ENCODE results near the gene SCAI. TPM values are rescaled to one million over a fixed set of nuclear protein-coding genes. Genes with fewer than 3 reads are reported as not detected.

Gene SCAI
- total RNA-seq, 1 experiment from 2014 or later: 15.5 TPM

- Mint-ChIP-seq H3K27me3 (ENCODE audit: low read depth) (no peaks in the 10 kb centered on the region), H3K36me3 (ENCODE audit: insufficient read depth in 1 of 3, low read depth in 3 of 3) (peaks cover 9 to 33% (median 31%) of the 10 kb centered on the region in 3 experiments; a peak in 6 of 7 replicates), H3K4me3 (no peak overlapping the region), H3K4me1 (no peaks in the 10 kb centered on the region), H3K27ac (no peak overlapping the region), H3K9me3 (no peaks in the 10 kb centered on the region)
- no peak overlapping the region for H2BK120ac ChIP-seq (ENCODE audit: low read depth, low read length, poor library complexity, severe bottlenecking)
- no peaks in the 10 kb centered on the region for H3K79me1 ChIP-seq (ENCODE audit: insufficient read depth, low read depth, low read length, poor library complexity, severe bottlenecking)
- no peak overlapping the region for H3K14ac ChIP-seq (ENCODE audit: insufficient read depth, low read length)
- H3K56ac ChIP-seq (ENCODE audit: insufficient read length, low read depth, low read length): no peak overlapping the region
- H3K4me1 ChIP-seq (ENCODE audit: insufficient read depth, low read length): no peaks in the 10 kb centered on the region
- no peak for DNase-seq
- no peaks in the 10 kb centered on the region for H3K9me3 ChIP-seq (ENCODE audit: control insufficient read depth, low read depth, low read length)
- TF ChIP-seq, protein P1, sequence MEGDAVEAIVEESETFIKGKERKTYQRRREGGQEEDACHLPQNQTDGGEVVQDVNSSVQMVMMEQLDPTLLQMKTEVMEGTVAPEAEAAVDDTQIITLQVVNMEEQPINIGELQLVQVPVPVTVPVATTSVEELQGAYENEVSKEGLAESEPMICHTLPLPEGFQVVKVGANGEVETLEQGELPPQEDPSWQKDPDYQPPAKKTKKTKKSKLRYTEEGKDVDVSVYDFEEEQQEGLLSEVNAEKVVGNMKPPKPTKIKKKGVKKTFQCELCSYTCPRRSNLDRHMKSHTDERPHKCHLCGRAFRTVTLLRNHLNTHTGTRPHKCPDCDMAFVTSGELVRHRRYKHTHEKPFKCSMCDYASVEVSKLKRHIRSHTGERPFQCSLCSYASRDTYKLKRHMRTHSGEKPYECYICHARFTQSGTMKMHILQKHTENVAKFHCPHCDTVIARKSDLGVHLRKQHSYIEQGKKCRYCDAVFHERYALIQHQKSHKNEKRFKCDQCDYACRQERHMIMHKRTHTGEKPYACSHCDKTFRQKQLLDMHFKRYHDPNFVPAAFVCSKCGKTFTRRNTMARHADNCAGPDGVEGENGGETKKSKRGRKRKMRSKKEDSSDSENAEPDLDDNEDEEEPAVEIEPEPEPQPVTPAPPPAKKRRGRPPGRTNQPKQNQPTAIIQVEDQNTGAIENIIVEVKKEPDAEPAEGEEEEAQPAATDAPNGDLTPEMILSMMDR (conservative IDR thresholded peaks at IDR 0.05): no peak
- H2BK20ac ChIP-seq (ENCODE audit: low read depth, low read length, poor library complexity, severe bottlenecking): no peak overlapping the region
- no peak overlapping the region for H2AFZ ChIP-seq (ENCODE audit: low read length)
- H3K4me2 ChIP-seq (ENCODE audit: insufficient read depth, insufficient read length, low read length): no peak overlapping the region
- H4K20me1 ChIP-seq (ENCODE audit: control insufficient read depth, insufficient read depth, insufficient read length): no peaks in the 10 kb centered on the region
- H3K23me2 ChIP-seq (ENCODE audit: insufficient read length, low read depth, low read length, poor library complexity, severe bottlenecking): no peaks in the 10 kb centered on the region
- no peak overlapping the region for H2BK12ac ChIP-seq (ENCODE audit: insufficient read length, low read depth, low read length)
- WGBS (ENCODE audit: extremely low coverage, insufficient read length, low lambda C conversion rate): no CpG with 5 or more reads among the region's 2 CpGs
- no peak overlapping the region for H2BK15ac ChIP-seq (ENCODE audit: low read depth, low read length)
- no peaks in the 10 kb centered on the region for H3K79me2 ChIP-seq (ENCODE audit: insufficient read depth, low read length)
- H3K27ac ChIP-seq (ENCODE audit: insufficient read length, low read depth, low read length): no peak overlapping the region
- no peak overlapping the region for H4K91ac ChIP-seq (ENCODE audit: insufficient read length, low read depth, low read length)
- no peak overlapping the region for H3K4ac ChIP-seq (ENCODE audit: low read depth, low read length)
- H3K23ac ChIP-seq (ENCODE audit: insufficient read length, low read depth, low read length): no peak overlapping the region
- no peaks in the 10 kb centered on the region for H3K27me3 ChIP-seq (ENCODE audit: insufficient read depth, low read length)
- no peak overlapping the region for H2AK5ac ChIP-seq (ENCODE audit: insufficient read length, low read length)
- no peak overlapping the region for H4K8ac ChIP-seq (replicated peaks; ENCODE audit: insufficient read length, low read depth, low read length)
- H3K18ac ChIP-seq (ENCODE audit: insufficient read length, low read depth, low read length): no peak overlapping the region
- H3K9ac ChIP-seq (ENCODE audit: extremely low read depth, insufficient read length, low read length): no peak overlapping the region
- H3T11ph ChIP-seq (ENCODE audit: low read length): no peak overlapping the region
- H2BK5ac ChIP-seq (ENCODE audit: insufficient read length, low read length): no peak overlapping the region
- H4K5ac ChIP-seq (ENCODE audit: insufficient read length, low read depth, low read length): no peak overlapping the region
Measured at GRCh38 chr9:124969401-124969800, 173.9 kb downstream of the SCAI start.

All from H9 (cell line).